Activated B cell treated with CpG ODN at 0.5 μM for 24 hours (primary cell): ENCODE measurements around the gene KLK4. TPM values are rescaled to one million over a fixed set of nuclear protein-coding genes. Genes with fewer than 3 reads are reported as not detected.
"Not testable (repeated sequence)": the region's sequence is repeated elsewhere in the genome, so short reads cannot be mapped to it uniquely, and the experiment has no call there.

Experiments
- ATAC-seq: fragments of 200-7000 bp; cut with Tn5 transposase; one replicate; pipeline ENCODE4 v1.10.0; 2021; ENCODE audit warnings: low read depth, mild to moderate bottlenecking, moderate library complexity
- CTCF ChIA-PET: fragments of 350-600 bp; sonication (Branson Sonifier 250); formaldehyde crosslinking; loops from one replicate; lab custom pipeline; 2021; ENCODE audit warnings: antibody characterized with exemption; lab: Charles Lee
- POLR2A ChIA-PET: fragments of 350-600 bp; sonication (Branson Sonifier 250); formaldehyde crosslinking; loops from one replicate; lab custom pipeline; 2021; ENCODE audit warnings: antibody characterized with exemption; lab: Charles Lee
- DNase-seq: peaks from one replicate; pipeline ENCODE4 v3.0.0; 2022
- H3K27ac Mint-ChIP-seq: one replicate; pipeline ENCODE4 v1.8.0; 2020; ENCODE audit warnings: mixed read lengths
- H3K27me3 Mint-ChIP-seq: one replicate; pipeline ENCODE4 v1.8.0; 2021; ENCODE audit warnings: mixed read lengths
- H3K36me3 Mint-ChIP-seq: one replicate; pipeline ENCODE4 v1.8.0; 2021; ENCODE audit warnings: low read depth, mixed read lengths
- H3K4me1 Mint-ChIP-seq: one replicate; pipeline ENCODE4 v1.8.0; 2021; ENCODE audit warnings: mixed read lengths
- H3K4me3 Mint-ChIP-seq: one replicate; pipeline ENCODE4 v1.8.0; 2020; ENCODE audit warnings: mild to moderate bottlenecking, mixed read lengths
- H3K9me3 Mint-ChIP-seq: one replicate; pipeline ENCODE4 v1.8.0; 2020; ENCODE audit warnings: mixed read lengths
- CTCF ChIP-seq: fragments of 200-600 bp; IDR thresholded peaks from one replicate; pipeline ENCODE4 v1.8.0; 2022; ENCODE audit warnings: antibody characterized with exemption, mild to moderate bottlenecking
- intact Hi-C: fragments of 100-400 bp; cut with micrococcal nuclease; formaldehyde crosslinking; loops from one replicate; pipeline ENCODE4 v1.15.1; 2024
- total RNA-seq: library from RNA; stranded (reverse); gene quantifications from 2 replicates; pipeline ENCODE4 v1.2.3, GENCODE V29; 2022

Gene KLK4
- total RNA-seq, 1 donor from 2014 or later = 0.75 TPM

GRCh38 chr19:50897612-50898011 lies 13.6 kb downstream of the KLK4 start:
- peak overlapping the region; percentile 85 for H3K27ac Mint-ChIP-seq
- H3K4me3 Mint-ChIP-seq = no peak overlapping the region
- POLR2A ChIA-PET = interaction anchor here (1.5 to 1.6 kb wide), 2 partner anchors 94 to 97 kb away, joined by 3 to 11 read pairs; no protein-coding TSS in a partner anchor
- TF ChIP-seq CTCF = no peak
- ATAC-seq = no peak
- peaks cover 41% of the 10 kb centered on the region for H3K4me1 Mint-ChIP-seq
- H3K9me3 Mint-ChIP-seq = peaks cover 4% of the 10 kb centered on the region
- intact Hi-C loops = loop anchor here (5.0 kb wide), 2 partner anchors 60 to 555 kb away; no protein-coding TSS in a partner anchor
- no peaks in the 10 kb centered on the region for H3K27me3 Mint-ChIP-seq
- no peak for DNase-seq
- CTCF ChIA-PET = no interaction called here
- no peaks in the 10 kb centered on the region for H3K36me3 Mint-ChIP-seq

- peak overlapping the region; percentile 24 for H3K4me3 Mint-ChIP-seq
These were observed 14.0 kb downstream of the KLK4 start for GRCh38 chr19:50897191-50897607.

GRCh38 chr19:50896591-50897190 lies 14.5 kb downstream of the KLK4 start:
- Mint-ChIP-seq H3K27me3 (no peaks in the 10 kb centered on the region), H3K4me1 (peaks cover 51% of the 10 kb centered on the region), H3K27ac (peak overlapping the region; percentile 85), H3K4me3 (peak overlapping the region; percentile 24), H3K36me3 (no peaks in the 10 kb centered on the region), H3K9me3 (peaks cover 4% of the 10 kb centered on the region)
- CTCF ChIA-PET = interaction anchor here (0.9 kb wide), 1 partner anchor 25 kb away, joined by 5 read pairs; no protein-coding TSS in a partner anchor
- intact Hi-C loops = loop anchor here (1.0 to 5.0 kb wide), 4 partner anchors 59 to 554 kb away; no protein-coding TSS in a partner anchor
- peak; percentile 91 for ATAC-seq
- no peak for TF ChIP-seq CTCF
- POLR2A ChIA-PET = interaction anchor here (0.6 to 1.6 kb wide), 7 partner anchors 26 to 653 kb away, joined by 3 to 11 read pairs (median 3); no protein-coding TSS in a partner anchor
- DNase-seq = peak; percentile 58

More at GRCh38 chr19:50897191-50897607, 14.0 kb downstream of the KLK4 start:
- ATAC-seq (peak; percentile 33), DNase-seq (no peak)
- Mint-ChIP-seq H3K36me3 (no peaks in the 10 kb centered on the region), H3K27me3 (no peaks in the 10 kb centered on the region), H3K9me3 (peaks cover 4% of the 10 kb centered on the region), H3K4me1 (peaks cover 46% of the 10 kb centered on the region), H3K27ac (peak overlapping the region; percentile 85)
- ChIA-PET CTCF (interaction anchor here (0.9 kb wide), 1 partner anchor 25 kb away, joined by 5 read pairs; no protein-coding TSS in a partner anchor), POLR2A (interaction anchor here (0.7 to 1.6 kb wide), 5 partner anchors 25 to 478 kb away, joined by 3 to 11 read pairs (median 3); no protein-coding TSS in a partner anchor)
- no peak for TF ChIP-seq CTCF
- intact Hi-C loops = loop anchor here (5.0 kb wide), 2 partner anchors 60 to 555 kb away; no protein-coding TSS in a partner anchor

GRCh38 chr19:50896089-50896590 lies 15.1 kb downstream of the KLK4 start:
- not testable (repeated sequence) for H3K27me3 Mint-ChIP-seq, H3K36me3 Mint-ChIP-seq, H3K9me3 Mint-ChIP-seq, ATAC-seq, DNase-seq
- Mint-ChIP-seq H3K4me3 (peak overlapping the region; percentile 24), H3K4me1 (peaks cover 56% of the 10 kb centered on the region), H3K27ac (peak overlapping the region; percentile 85)
- CTCF ChIA-PET = interaction anchor here (0.9 kb wide), 1 partner anchor 26 kb away, joined by 5 read pairs; no protein-coding TSS in a partner anchor
- intact Hi-C loops = loop anchor here (1.0 to 5.0 kb wide), 4 partner anchors 59 to 554 kb away; no protein-coding TSS in a partner anchor
- POLR2A ChIA-PET = interaction anchor here (0.6 to 1.6 kb wide), 6 partner anchors 26 to 652 kb away, joined by 3 to 11 read pairs (median 3); no protein-coding TSS in a partner anchor

- H3K4me1 Mint-ChIP-seq = peaks cover 70% of the 10 kb centered on the region
These were observed 16.5 kb downstream of the KLK4 start for GRCh38 chr19:50894478-50895356.

More at GRCh38 chr19:50894478-50895356, 16.5 kb downstream of the KLK4 start:
- H3K36me3 Mint-ChIP-seq = no peaks in the 10 kb centered on the region
- peak overlapping the region; percentile 20 for H3K4me3 Mint-ChIP-seq
- POLR2A ChIA-PET = interaction anchor here (0.7 to 1.3 kb wide), 3 partner anchors 90 to 1218 kb away, joined by 3 to 4 read pairs (median 4); partner anchors contain the start of gene PRMT1
- ATAC-seq = no peak
- peaks cover 4% of the 10 kb centered on the region for H3K9me3 Mint-ChIP-seq
- H3K27me3 Mint-ChIP-seq = no peaks in the 10 kb centered on the region
- intact Hi-C loops = loop anchor here (5.0 kb wide), 2 partner anchors 57 to 552 kb away; no protein-coding TSS in a partner anchor
- TF ChIP-seq CTCF = no peak
- H3K27ac Mint-ChIP-seq = peak overlapping the region; percentile 14
- CTCF ChIA-PET = no interaction called here
- no peak for DNase-seq
